Measurements from ENCODE around the gene FTCD.

DNA sequence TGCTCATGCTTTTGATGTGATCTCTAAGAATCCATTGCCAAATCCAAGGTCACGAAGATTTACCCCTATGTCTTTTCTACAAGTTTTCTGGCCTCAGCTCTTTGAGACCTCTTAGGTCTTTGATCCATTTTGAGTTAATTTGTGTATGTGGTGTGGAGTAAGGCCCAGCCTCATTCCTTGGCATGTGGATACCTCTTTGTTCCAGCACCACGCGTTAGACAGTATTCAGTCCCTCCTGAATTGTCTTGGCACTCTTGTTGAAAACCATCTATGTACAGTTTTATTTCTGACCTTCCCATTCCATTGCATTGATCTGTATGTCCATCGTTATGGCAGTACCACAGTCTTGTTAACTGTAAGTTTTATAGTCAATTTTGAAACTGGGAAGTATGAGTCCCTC lies 8.0 kb upstream of the FTCD start:
- TF ChIP-seq CEBPB (tag; IDR thresholded peaks at IDR 0.05) (no peak), RB1 (IDR thresholded peaks at IDR 0.05; ENCODE audit: low read depth) (no peak), DNMT1 (IDR thresholded peaks at IDR 0.05) (no peak), GTF2A2 (tag; IDR thresholded peaks at IDR 0.05) (no peak)
